ENCODE data around the gene ACHE. TPM values are rescaled to one million over a fixed set of nuclear protein-coding genes. Genes with fewer than 3 reads are reported as not detected.
A peak's percentile ranks its signal among the peaks of the same experiment; 100 is the strongest.
"Not testable (repeated sequence)": the region's sequence is repeated elsewhere in the genome, so short reads cannot be mapped to it uniquely, and the experiment has no call there.

Gene ACHE
- total RNA-seq, 1 donor from 2014 or later: not detected

- no peak for DNase-seq (ENCODE audit: low spot score)
These were observed 32.2 kb downstream of the ACHE start for GRCh38 chr7:100863406-100863950.

DNA sequence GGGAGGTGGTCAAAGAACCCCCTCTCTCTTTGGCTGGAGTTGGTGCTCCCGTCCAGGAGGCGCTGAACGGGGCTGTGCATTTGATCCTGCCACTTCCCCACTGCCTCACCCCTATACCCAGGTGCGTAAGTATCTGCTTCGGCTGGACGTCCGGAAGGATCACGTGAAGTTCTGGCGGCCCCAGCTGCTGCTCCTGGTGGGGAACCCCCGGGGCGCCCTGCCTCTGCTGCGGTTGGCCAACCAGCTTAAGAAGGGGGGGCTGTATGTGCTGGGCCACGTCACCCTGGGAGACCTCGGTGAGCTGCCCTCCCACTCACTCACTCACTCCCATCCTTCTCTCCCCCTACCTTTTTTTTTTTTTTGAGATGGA lies 34.1 kb downstream of the ACHE start:
- DNase-seq (ENCODE audit: low spot score): no peak

DNA sequence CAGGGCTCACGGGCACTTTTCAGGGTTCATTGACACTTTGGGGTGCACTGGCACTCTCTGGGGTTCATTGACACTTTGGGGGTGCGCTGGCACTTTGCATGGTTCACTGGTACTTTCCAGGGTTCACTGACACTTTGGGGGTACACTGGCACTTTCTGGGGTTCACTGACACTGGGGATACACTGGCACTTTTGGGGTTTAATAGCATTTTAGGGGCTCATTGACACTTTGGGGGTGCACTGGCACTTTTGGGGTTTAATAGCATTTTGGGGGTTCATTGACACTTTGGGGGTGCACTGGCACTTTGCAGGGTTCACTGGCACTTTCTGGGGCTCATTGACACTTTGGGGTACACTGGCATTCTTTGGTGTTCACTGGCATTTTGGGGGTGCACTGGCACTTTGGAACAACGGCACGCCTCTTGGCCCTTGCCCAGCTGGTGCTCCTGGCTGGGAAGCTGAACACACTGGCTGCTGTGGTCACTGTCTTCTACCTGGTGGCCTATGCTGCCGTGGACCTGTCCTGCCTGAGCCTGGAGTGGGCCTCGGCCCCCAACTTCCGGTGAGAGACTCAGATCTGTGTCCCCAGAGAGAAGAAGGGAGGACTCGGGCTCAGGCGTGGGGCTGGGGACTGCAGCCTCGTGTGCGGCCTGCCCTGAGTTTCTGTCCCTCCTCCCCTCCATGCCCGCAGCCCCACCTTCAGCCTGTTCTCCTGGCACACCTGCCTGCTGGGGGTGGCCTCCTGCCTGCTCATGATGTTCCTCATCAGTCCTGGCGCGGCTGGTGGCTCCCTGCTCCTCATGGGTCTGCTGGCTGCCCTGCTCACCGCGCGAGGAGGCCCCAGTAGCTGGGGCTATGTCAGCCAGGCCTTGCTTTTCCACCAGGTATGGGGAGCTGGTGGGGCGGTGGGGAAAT lies 34.7 kb downstream of the ACHE start:
- no peak for DNase-seq (ENCODE audit: low spot score)

DNA sequence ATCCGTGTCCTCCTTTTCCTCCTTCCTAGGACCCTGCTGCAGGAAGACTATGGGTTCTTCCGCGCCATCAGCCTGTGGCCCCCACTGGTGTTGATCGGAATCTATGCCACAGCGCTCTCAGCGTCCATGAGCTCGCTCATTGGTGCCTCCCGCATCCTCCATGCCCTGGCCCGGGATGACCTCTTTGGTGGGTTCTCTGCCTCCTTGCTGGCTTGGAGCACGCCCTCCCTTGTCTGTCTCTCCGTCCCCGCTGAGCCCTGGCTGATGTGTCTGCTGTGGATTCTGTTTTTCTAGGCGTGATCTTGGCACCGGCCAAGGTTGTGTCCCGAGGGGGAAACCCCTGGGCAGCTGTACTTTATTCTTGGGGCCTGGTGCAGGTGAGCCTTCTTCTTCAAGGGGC lies 35.8 kb downstream of the ACHE start:
- DNase-seq (ENCODE audit: low spot score): no peak

- DNase-seq (ENCODE audit: low spot score): no peak
These were observed 38.8 kb downstream of the ACHE start for GRCh38 chr7:100856871-100857282.

DNA sequence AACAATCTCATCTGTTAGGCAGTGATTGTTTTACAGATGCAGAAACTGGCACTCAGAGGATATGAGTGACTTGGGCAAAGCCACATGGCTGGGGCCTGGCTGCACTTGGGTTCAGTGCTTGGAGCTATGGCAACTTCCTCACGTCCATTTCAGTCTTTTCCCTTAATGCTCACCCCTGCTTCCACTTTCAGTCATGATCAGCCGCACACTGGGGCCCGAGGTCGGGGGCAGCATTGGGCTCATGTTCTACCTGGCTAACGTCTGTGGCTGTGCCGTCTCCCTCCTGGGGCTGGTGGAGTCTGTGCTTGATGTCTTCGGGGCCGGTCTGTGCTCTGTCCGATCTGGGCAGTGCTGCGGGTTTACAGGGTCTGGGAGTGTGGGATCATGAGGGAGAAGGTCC lies 40.2 kb downstream of the ACHE start:
- no peak for DNase-seq (ENCODE audit: low spot score)

GRCh38 chr7:100854899-100855298 lies 40.8 kb downstream of the ACHE start:
- not testable (repeated sequence) for DNase-seq (ENCODE audit: low spot score)

GRCh38 chr7:100854146-100854895 lies 41.4 kb downstream of the ACHE start:
- DNase-seq (ENCODE audit: low spot score): no peak

- DNase-seq (ENCODE audit: low spot score): peak; percentile 96
These were observed 43.4 kb downstream of the ACHE start, which contains the start of gene SLC12A9 for GRCh38 chr7:100852048-100852872. TSS of gene SLC12A9 (plus strand) at chr7:100852713. CDS start at chr7:100854198, 1,485 bp downstream.

DNA sequence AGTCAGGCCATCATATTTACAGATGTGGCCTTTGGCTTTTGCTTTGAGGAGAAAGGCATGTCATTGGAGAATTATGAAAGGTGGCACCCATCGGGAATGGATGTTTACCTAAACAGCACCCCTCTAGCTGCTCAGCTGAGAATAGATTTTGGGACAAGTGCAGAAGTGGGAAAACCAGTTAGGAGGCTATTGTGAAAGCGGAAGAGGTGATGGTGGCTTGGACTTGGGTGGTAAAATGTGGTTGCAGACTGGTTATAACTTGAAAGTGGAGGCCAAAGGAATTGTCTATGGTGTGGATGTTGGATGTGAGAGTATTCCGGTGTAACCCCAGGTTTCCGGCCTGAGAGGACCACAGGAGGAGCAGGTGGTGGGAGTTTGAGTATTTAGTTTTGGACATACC lies 48.3 kb downstream of the ACHE start:
- DNase-seq (ENCODE audit: low spot score): no peak

- DNase-seq (ENCODE audit: low spot score): no peak
These were observed 55.1 kb downstream of the ACHE start for GRCh38 chr7:100840470-100841100.

Other genes starting within 250 kb of the ACHE start
- gene ACTL6B, start 239.4 kb downstream of the ACHE start, total RNA-seq (ENCODE audit: insufficient read depth, low replicate concordance): not detected
- gene GNB2, start 222.1 kb downstream of the ACHE start, total RNA-seq (ENCODE audit: insufficient read depth, low replicate concordance): 60.9 TPM
- gene GIGYF1, start 201.6 kb downstream of the ACHE start, total RNA-seq (ENCODE audit: insufficient read depth, low replicate concordance): 14.9 TPM
- gene POP7, start 189.8 kb downstream of the ACHE start, total RNA-seq (ENCODE audit: insufficient read depth, low replicate concordance): 20.7 TPM
- gene EPO, start 175.4 kb downstream of the ACHE start, total RNA-seq (ENCODE audit: insufficient read depth, low replicate concordance): not detected
- gene ZAN, start 162.3 kb downstream of the ACHE start, total RNA-seq (ENCODE audit: insufficient read depth, low replicate concordance): not detected
- 97.3 TPM for gene EPHB4, start 68.4 kb downstream of the ACHE start, total RNA-seq (ENCODE audit: insufficient read depth, low replicate concordance)
- gene SLC12A9, start 43.2 kb downstream of the ACHE start, total RNA-seq (ENCODE audit: insufficient read depth, low replicate concordance): 20.7 TPM
- 45.5 TPM for gene TRIP6, start 28.5 kb downstream of the ACHE start, total RNA-seq (ENCODE audit: insufficient read depth, low replicate concordance)
- 15.6 TPM for gene SRRT, start 20.8 kb downstream of the ACHE start, total RNA-seq (ENCODE audit: insufficient read depth, low replicate concordance)
- gene UFSP1, start 6.2 kb downstream of the ACHE start, total RNA-seq (ENCODE audit: insufficient read depth, low replicate concordance): 3.1 TPM
- gene MUC3A, start 53.6 kb upstream of the ACHE start, total RNA-seq (ENCODE audit: insufficient read depth, low replicate concordance): 2.2 TPM
- gene MUC12, start 73.7 kb upstream of the ACHE start, total RNA-seq (ENCODE audit: insufficient read depth, low replicate concordance): 2.9 TPM
- 1.7 TPM for gene MUC17, start 124.2 kb upstream of the ACHE start, total RNA-seq (ENCODE audit: insufficient read depth, low replicate concordance)
- 22.4 TPM for gene TRIM56, start 189.6 kb upstream of the ACHE start, total RNA-seq (ENCODE audit: insufficient read depth, low replicate concordance)
- gene SERPINE1, start 231.2 kb upstream of the ACHE start, total RNA-seq (ENCODE audit: insufficient read depth, low replicate concordance): 152 TPM

Data from umbilical cord (tissue), 2 donors.